GM23248 (cell line): ENCODE measurements around the gene GNB2. TPM values are rescaled to one million over a fixed set of nuclear protein-coding genes. Genes with fewer than 3 reads are reported as not detected.

Source experiments
- DNase-seq: peaks from one replicate; pipeline ENCODE4 v3.0.0-alpha.2; 2015
- H2AFZ ChIP-seq: fragments of 200-600 bp; sonication (generic); 2 replicates; pipeline ENCODE4 v1.6.1; 2016; ENCODE audit warnings: antibody characterized with exemption
- H3F3A ChIP-seq: fragments of 200-600 bp; sonication (generic); 2 replicates; pipeline ENCODE4 v1.6.1; 2016; ENCODE audit warnings: mild to moderate bottlenecking, antibody characterized with exemption, mixed run types; ENCODE audit not compliant: insufficient read depth
- H3K27ac ChIP-seq: fragments of 200-600 bp; sonication (generic); 2 replicates; pipeline ENCODE4 v1.5.1; 2016; ENCODE audit warnings: mild to moderate bottlenecking
- H3K27me3 ChIP-seq: fragments of 200-600 bp; sonication (generic); replicated peaks from 2 replicates; pipeline ENCODE4 v1.6.1; 2016; ENCODE audit warnings: mild to moderate bottlenecking; ENCODE audit not compliant: insufficient read depth
- H3K36me3 ChIP-seq: fragments of 200-600 bp; sonication (generic); 2 replicates; pipeline ENCODE4 v1.6.1; 2016; ENCODE audit warnings: low read depth, mild to moderate bottlenecking
- H3K4me1 ChIP-seq: fragments of 200-600 bp; sonication (generic); 2 replicates; pipeline ENCODE4 v1.6.1; 2016; ENCODE audit warnings: mild to moderate bottlenecking; ENCODE audit not compliant: insufficient read depth
- H3K4me2 ChIP-seq: fragments of 200-600 bp; sonication (generic); one replicate; pipeline ENCODE4 v1.6.1; 2016; ENCODE audit warnings: mild to moderate bottlenecking; ENCODE audit not compliant: unreplicated experiment
- H3K4me3 ChIP-seq: fragments of 200-600 bp; sonication (generic); 2 replicates; pipeline ENCODE4 v1.5.1; 2016; ENCODE audit warnings: mild to moderate bottlenecking
- H3K79me2 ChIP-seq: fragments of 200-600 bp; sonication (generic); 2 replicates; pipeline ENCODE4 v1.6.1; 2016; ENCODE audit warnings: mild to moderate bottlenecking; ENCODE audit not compliant: insufficient read depth
- H3K9ac ChIP-seq: fragments of 200-600 bp; sonication (generic); 2 replicates; pipeline ENCODE4 v1.6.1; 2016; ENCODE audit warnings: mild to moderate bottlenecking
- H3K9me2 ChIP-seq: fragments of 200-600 bp; sonication (generic); 2 replicates; pipeline ENCODE4 v1.6.1; 2016; ENCODE audit warnings: mixed run types, mild to moderate bottlenecking, moderate library complexity; ENCODE audit not compliant: insufficient read depth
- H3K9me3 ChIP-seq: fragments of 200-600 bp; sonication (generic); one replicate; pipeline ENCODE4 v1.6.1; 2017; ENCODE audit warnings: low read depth
- H4K20me1 ChIP-seq: fragments of 200-600 bp; sonication (generic); 2 replicates; pipeline ENCODE4 v1.6.0; 2016; ENCODE audit not compliant: insufficient read depth
- EZH2 ChIP-seq: fragments of 200-600 bp; sonication (generic); IDR thresholded peaks from 2 replicates; pipeline ENCODE4 v1.6.1; 2018; ENCODE audit warnings: antibody characterized with exemption, mild to moderate bottlenecking; ENCODE audit not compliant: insufficient read depth, poor library complexity, severe bottlenecking
- EZH2phosphoT487 ChIP-seq: fragments of 200-600 bp; sonication (generic); IDR thresholded peaks from 2 replicates; pipeline ENCODE4 v1.6.1; 2018; ENCODE audit warnings: antibody characterized with exemption, moderate library complexity, mild to moderate bottlenecking, low read depth; ENCODE audit not compliant: insufficient read depth
- WGBS, 2 experiments: methylation state at CpG; one replicate each; pipeline ENCODE4 v1.1.6; 2015 to 2017; ENCODE audit warnings: low lambda C conversion rate in 2 of 2, low coverage in 1 of 2; ENCODE audit errors: missing lambda C conversion rate in 2 of 2; 5-methylcytosine and 5-hydroxymethylcytosine counted together
- in situ Hi-C: fragments of 300-500 bp; cut with MboI; formaldehyde crosslinking; loops from 2 replicates; pipeline ENCODE4 v1.15.0; 2020
- polyA plus RNA-seq: library from polyadenylated mRNA; unstranded; fragments of >200 nt; fragmentation: Nextera tagmentation; extraction: Ambion mirVana; gene quantifications from 2 replicates; pipeline ENCODE4 v1.2.1, GENCODE V29; 2016
- total RNA-seq: library from RNA; depleted of rRNA; stranded (reverse); fragments of >200 nt; shearing (Covaris generic); gene quantifications from 2 replicates; pipeline ENCODE4 v1.2.3, GENCODE V29; 2014

GNB2 gene
- total and polyA plus RNA-seq, 2 experiments from 2014 or later: 89.8 to 132 TPM

GRCh38 chr7:100682991-100683658, 9.6 kb downstream of the GNB2 start:
- Histone ChIP-seq H3K9ac (no peak overlapping the region), H3K4me2 (no peak overlapping the region), H2AFZ (no peak overlapping the region), H3K4me3 (no peak overlapping the region), H3K79me2 (peaks cover 9% of the 10 kb centered on the region), H3F3A (no peaks in the 10 kb centered on the region), H3K9me3 (no peaks in the 10 kb centered on the region), H3K9me2 (no peaks in the 10 kb centered on the region), H3K27me3 (no peaks in the 10 kb centered on the region), H4K20me1 (no peaks in the 10 kb centered on the region), H3K4me1 (0 out of 2 replicates have a peak, but pooled peaks cover 4% of the 10 kb centered on the region), H3K27ac (no peak overlapping the region), H3K36me3 (peaks cover 2% of the 10 kb centered on the region; the same call in 1 of the 2 replicates)
- WGBS, 2 experiments: 88 to 90% methylated on average over 28 of the region's 28 CpGs
- TF ChIP-seq EZH2phosphoT487 (no peak), EZH2 (no peak)
- no peak for DNase-seq
- in situ Hi-C loops: no loop called here

GRCh38 chr7:100683659-100684533, 10.4 kb downstream of the GNB2 start:
- Histone ChIP-seq H3K4me1 (0 out of 2 replicates have a peak, but pooled peaks cover 8% of the 10 kb centered on the region), H3K27me3 (no peaks in the 10 kb centered on the region), H3K9me3 (no peaks in the 10 kb centered on the region), H4K20me1 (no peaks in the 10 kb centered on the region), H3K36me3 (no peaks in the 10 kb centered on the region; the same call in 1 of the 2 replicates), H3K9me2 (no peaks in the 10 kb centered on the region), H3K4me3 (no peak overlapping the region), H3K4me2 (no peak overlapping the region), H2AFZ (no peak overlapping the region), H3K9ac (no peak overlapping the region), H3K79me2 (peaks cover 12% of the 10 kb centered on the region), H3F3A (no peaks in the 10 kb centered on the region), H3K27ac (no peak overlapping the region)
- in situ Hi-C loops: no loop called here
- TF ChIP-seq EZH2 (no peak), EZH2phosphoT487 (no peak)
- no peak for DNase-seq
- WGBS, 2 experiments: 95 to 96% methylated on average over 29 to 37 of the region's 37 CpGs

- Histone ChIP-seq H3K9me3 (no peaks in the 10 kb centered on the region), H3K9me2 (no peaks in the 10 kb centered on the region), H3K9ac (no peak overlapping the region), H3K36me3 (no peaks in the 10 kb centered on the region; the same call in 1 of the 2 replicates), H2AFZ (no peak overlapping the region), H3F3A (no peaks in the 10 kb centered on the region), H4K20me1 (no peaks in the 10 kb centered on the region; the same call in 1 of the 2 replicates), H3K4me1 (0 out of 2 replicates have a peak, but pooled peaks cover 8% of the 10 kb centered on the region), H3K79me2 (peaks cover 19% of the 10 kb centered on the region), H3K4me3 (no peak overlapping the region), H3K27me3 (no peaks in the 10 kb centered on the region), H3K4me2 (no peak overlapping the region), H3K27ac (no peak overlapping the region)
- in situ Hi-C loops: no loop called here
- TF ChIP-seq EZH2phosphoT487: no peak
- no peak for TF ChIP-seq EZH2
- WGBS, 2 experiments: 93 to 94% methylated on average over 9 to 16 of the region's 16 CpGs
- no peak for DNase-seq
Measured at GRCh38 chr7:100684534-100685042, 11.0 kb downstream of the GNB2 start.

GRCh38 chr7:100685049-100685605, 11.6 kb downstream of the GNB2 start:
- Histone ChIP-seq H3K27ac (no peak overlapping the region), H4K20me1 (no peaks in the 10 kb centered on the region; the same call in 1 of the 2 replicates), H3K9ac (no peak overlapping the region), H3K9me3 (no peaks in the 10 kb centered on the region), H2AFZ (no peak overlapping the region), H3K4me1 (0 out of 2 replicates have a peak, but pooled peaks cover 8% of the 10 kb centered on the region), H3K36me3 (no peaks in the 10 kb centered on the region; the same call in 1 of the 2 replicates), H3K79me2 (peaks cover 25% of the 10 kb centered on the region), H3K9me2 (no peaks in the 10 kb centered on the region), H3K4me2 (no peak overlapping the region), H3K27me3 (no peaks in the 10 kb centered on the region), H3F3A (no peaks in the 10 kb centered on the region), H3K4me3 (no peak overlapping the region)
- WGBS, 2 experiments: 88 to 90% methylated on average over 18 of the region's 18 CpGs
- in situ Hi-C loops: no loop called here
- DNase-seq: no peak
- TF ChIP-seq EZH2: no peak
